ENCODE measurements around the gene PGAM2. TPM values are rescaled to one million over a fixed set of nuclear protein-coding genes. Genes with fewer than 3 reads are reported as not detected.

The PGAM2 gene
- total and polyA plus RNA-seq, 12 donors, result 0.76 to 30.1 (median 6.7) TPM

DNA sequence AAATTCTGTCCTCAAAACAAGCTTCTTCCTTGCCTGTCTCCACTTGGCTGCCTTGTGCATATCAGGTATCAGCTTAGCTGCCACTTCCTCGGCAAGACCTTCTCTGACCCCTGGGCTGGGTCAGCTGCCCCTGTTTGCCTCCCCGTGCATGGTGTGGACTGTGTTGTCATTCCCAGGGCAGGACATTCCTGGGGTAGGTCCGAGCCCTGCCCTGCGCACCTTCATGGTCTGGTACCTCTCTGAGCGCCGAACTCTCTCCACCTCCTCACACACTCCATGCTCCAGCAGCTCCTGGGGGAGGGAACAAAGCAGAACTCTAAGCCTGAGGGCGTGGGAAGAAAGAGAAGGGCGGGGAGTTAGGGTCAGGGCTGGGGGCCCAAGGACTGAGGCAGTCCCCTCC lies 13.2 kb upstream of the PGAM2 start:
- DNase-seq, result no peak
- Histone ChIP-seq H3K36me3 (replicated peaks in 1 of 2) (peaks cover 0 to 71% of the 10 kb centered on the region in 2 donors), H3K4me3 (no peak overlapping the region), H3K27me3 (no peaks in the 10 kb centered on the region), H3K9me3 (replicated peaks in 1 of 3) (no peaks in the 10 kb centered on the region), H3K4me1 (replicated peaks in 1 of 2) (peaks cover 10 to 11% of the 10 kb centered on the region in 2 donors), H3K27ac (no peak overlapping the region)
- intact Hi-C loops (cut with DNase I), result loop anchor here in 1 of 2 donors (5.0 to 10.0 kb wide), 2 partner anchors 39 to 116 kb away; no protein-coding TSS in a partner anchor
- no peak for TF ChIP-seq POLR2A (IDR thresholded peaks at IDR 0.05)
- TF ChIP-seq, protein P1, sequence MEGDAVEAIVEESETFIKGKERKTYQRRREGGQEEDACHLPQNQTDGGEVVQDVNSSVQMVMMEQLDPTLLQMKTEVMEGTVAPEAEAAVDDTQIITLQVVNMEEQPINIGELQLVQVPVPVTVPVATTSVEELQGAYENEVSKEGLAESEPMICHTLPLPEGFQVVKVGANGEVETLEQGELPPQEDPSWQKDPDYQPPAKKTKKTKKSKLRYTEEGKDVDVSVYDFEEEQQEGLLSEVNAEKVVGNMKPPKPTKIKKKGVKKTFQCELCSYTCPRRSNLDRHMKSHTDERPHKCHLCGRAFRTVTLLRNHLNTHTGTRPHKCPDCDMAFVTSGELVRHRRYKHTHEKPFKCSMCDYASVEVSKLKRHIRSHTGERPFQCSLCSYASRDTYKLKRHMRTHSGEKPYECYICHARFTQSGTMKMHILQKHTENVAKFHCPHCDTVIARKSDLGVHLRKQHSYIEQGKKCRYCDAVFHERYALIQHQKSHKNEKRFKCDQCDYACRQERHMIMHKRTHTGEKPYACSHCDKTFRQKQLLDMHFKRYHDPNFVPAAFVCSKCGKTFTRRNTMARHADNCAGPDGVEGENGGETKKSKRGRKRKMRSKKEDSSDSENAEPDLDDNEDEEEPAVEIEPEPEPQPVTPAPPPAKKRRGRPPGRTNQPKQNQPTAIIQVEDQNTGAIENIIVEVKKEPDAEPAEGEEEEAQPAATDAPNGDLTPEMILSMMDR (IDR thresholded peaks at IDR 0.05), result no peak
- WGBS, 4 donors, result 86 to 94% (median 87%) methylated on average over 7 to 8 of the region's 8 CpGs

DNA sequence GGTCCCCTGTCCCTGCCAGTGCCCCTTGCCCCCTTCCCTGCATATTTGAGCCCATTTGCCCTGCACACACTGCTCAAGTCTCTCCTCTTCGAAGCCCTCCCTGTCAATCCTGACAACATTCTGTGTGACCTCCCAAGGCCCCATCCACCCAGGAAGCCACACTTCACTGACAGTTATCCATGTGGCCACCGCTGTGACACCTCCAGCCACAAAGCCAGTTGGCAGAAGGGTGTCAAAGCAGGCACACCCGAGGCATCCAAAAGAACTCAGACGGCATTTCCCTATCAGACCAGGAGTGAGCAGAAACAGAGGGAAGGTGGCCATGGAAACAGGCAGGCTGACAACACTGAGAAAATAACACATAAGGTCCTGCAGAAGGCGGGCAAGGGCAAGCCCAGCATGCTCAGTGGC lies 12.3 kb upstream of the PGAM2 start:
- peaks cover 0 to 79% of the 10 kb centered on the region in 2 donors for H3K36me3 ChIP-seq (replicated peaks in 1 of 2)
- H3K27me3 ChIP-seq, result no peaks in the 10 kb centered on the region
- 75 to 86% (median 84%) methylated on average over 5 of the region's 5 CpGs for WGBS, 4 donors
- intact Hi-C loops (cut with DNase I), result loop anchor here in 1 of 2 donors (5.0 to 10.0 kb wide), 2 partner anchors 40 to 117 kb away; no protein-coding TSS in a partner anchor
- H3K4me1 ChIP-seq (replicated peaks in 1 of 2), result peaks cover 11 to 16% of the 10 kb centered on the region in 2 donors
- H3K27ac ChIP-seq, result no peak overlapping the region
- TF ChIP-seq, protein P1 (IDR thresholded peaks at IDR 0.05), result no peak
- no peak for TF ChIP-seq POLR2A (IDR thresholded peaks at IDR 0.05)
- H3K9me3 ChIP-seq (replicated peaks in 1 of 3), result no peaks in the 10 kb centered on the region
- peak in 2 of 7 donors; percentile 10 to 11 for DNase-seq
- H3K4me3 ChIP-seq, result no peak overlapping the region

DNA sequence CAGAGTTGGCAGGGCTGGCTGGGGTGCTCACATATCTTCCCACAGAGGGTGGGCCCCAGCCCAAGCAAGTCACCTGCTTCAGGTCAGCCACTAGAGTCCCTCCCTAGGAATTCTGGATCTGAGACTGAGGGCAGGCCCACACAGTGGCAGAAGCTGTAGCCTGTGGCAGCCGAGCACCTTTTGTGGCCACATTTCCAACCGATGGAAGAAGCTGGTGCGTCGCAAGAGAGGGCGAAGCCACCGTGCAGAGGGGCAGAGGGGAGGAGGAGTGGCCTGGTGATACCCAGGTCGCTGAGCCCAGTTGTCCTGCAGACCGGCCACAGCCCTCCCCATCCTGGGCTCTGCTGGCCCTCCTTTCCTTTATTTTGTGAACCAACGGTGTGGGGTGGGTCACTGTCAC lies 11.7 kb upstream of the PGAM2 start:
- peaks cover 16 to 23% of the 10 kb centered on the region in 2 donors for H3K4me1 ChIP-seq (replicated peaks in 1 of 2)
- H3K4me3 ChIP-seq, result no peak overlapping the region
- TF ChIP-seq, protein P1 (IDR thresholded peaks at IDR 0.05), result no peak
- TF ChIP-seq POLR2A (IDR thresholded peaks at IDR 0.05), result no peak
- H3K27ac ChIP-seq, result no peak overlapping the region
- intact Hi-C loops (cut with DNase I), result loop anchor here in 1 of 2 donors (5.0 to 10.0 kb wide), 2 partner anchors 40 to 118 kb away; no protein-coding TSS in a partner anchor
- H3K36me3 ChIP-seq (replicated peaks in 1 of 2), result peaks cover 0 to 79% of the 10 kb centered on the region in 2 donors
- DNase-seq, result peak in 1 of 7 donors; percentile 12
- no peaks in the 10 kb centered on the region for H3K27me3 ChIP-seq
- 88 to 95% (median 94%) methylated on average over 8 to 9 of the region's 9 CpGs for WGBS, 4 donors
- H3K9me3 ChIP-seq (replicated peaks in 1 of 3), result no peaks in the 10 kb centered on the region

GRCh38 chr7:44076101-44076895 lies 10.9 kb upstream of the PGAM2 start:
- 93 to 99% (median 94%) methylated on average over 14 to 20 of the region's 20 CpGs; no CpG with 5 or more reads in 1 of the 4 donors for WGBS, 4 donors
- intact Hi-C loops (cut with DNase I), result loop anchor here in 1 of 2 donors (5.0 to 10.0 kb wide), 2 partner anchors 41 to 119 kb away; no protein-coding TSS in a partner anchor
- H3K27me3 ChIP-seq, result no peaks in the 10 kb centered on the region
- no peak overlapping the region for H3K27ac ChIP-seq
- peak in 3 of 7 donors; percentile 43 to 57 (median 55) for DNase-seq
- H3K4me3 ChIP-seq, result no peak overlapping the region
- peaks cover 0 to 79% of the 10 kb centered on the region in 2 donors for H3K36me3 ChIP-seq (replicated peaks in 1 of 2)
- TF ChIP-seq, protein P1 (IDR thresholded peaks at IDR 0.05), result no peak
- peaks cover 10 to 22% of the 10 kb centered on the region in 2 donors for H3K4me1 ChIP-seq (replicated peaks in 1 of 2)
- H3K9me3 ChIP-seq (replicated peaks in 1 of 3), result no peaks in the 10 kb centered on the region
